ENCODE results near the gene ICA1. TPM values are rescaled to one million over a fixed set of nuclear protein-coding genes. Genes with fewer than 3 reads are reported as not detected.
A peak's percentile ranks its signal among the peaks of the same experiment; 100 is the strongest.

ICA1 gene
- total and polyA plus RNA-seq, 4 donors = 1.4 to 22.7 (median 8.1) TPM

DNA sequence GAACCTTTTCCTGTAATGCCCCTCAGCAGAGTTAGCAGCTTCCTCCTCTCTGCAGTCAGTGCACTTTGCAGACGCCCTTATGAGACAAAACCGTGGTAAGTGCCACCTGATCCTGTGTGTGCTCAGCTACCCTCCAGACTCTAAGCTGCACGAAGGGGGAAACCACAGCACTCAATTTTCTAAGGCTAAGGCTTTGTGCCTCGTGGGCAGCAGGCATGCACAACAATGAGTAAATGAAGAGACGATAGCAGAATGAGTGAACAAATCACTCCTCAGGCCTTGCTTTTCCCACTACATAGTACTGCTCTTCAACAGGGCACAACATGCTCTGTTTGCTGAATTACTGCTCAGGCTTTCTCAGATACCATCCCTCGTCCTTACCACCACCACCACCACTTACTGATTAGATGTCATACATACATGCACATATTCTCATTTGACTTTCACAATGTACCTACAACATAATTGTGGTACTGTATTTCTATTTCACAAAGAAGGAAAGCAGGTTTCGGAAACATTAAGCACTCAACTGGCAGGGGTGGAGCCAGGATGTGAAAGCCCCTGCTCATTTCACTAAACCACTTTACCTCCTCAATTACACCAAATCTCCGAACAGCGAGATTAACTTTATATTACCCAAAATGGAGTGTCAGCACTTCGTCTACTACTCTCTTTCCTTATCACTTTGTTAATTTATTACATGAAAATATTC is 85.4 kb downstream of the ICA1 start:
- DNase-seq (ENCODE audit: low spot score) = no peak
- peak overlapping the region; percentile 10 to 22 for H3K27ac ChIP-seq (ENCODE audit: low read depth in 1 of 2, low read length in 2 of 2)
- H3K9ac ChIP-seq (ENCODE audit: low read depth in 1 of 2, low read length in 2 of 2) = no peak overlapping the region
- H3K4me3 ChIP-seq (ENCODE audit: low read depth in 1 of 3, low read length in 3 of 3) = no peak overlapping the region
- H3K9me3 ChIP-seq (ENCODE audit: control insufficient read depth in 4 of 4, low read length in 3 of 4) = no peaks in the 10 kb centered on the region
- no peaks in the 10 kb centered on the region for H3K27me3 ChIP-seq (ENCODE audit: control insufficient read depth in 4 of 4, insufficient read depth in 4 of 4, low read length in 3 of 4)
- H3K4me1 ChIP-seq (ENCODE audit: control insufficient read depth in 4 of 4, insufficient read depth in 4 of 4, low read length in 3 of 4) = peaks cover 4 to 30% (median 21%) of the 10 kb centered on the region in 4 donors
- H3K36me3 ChIP-seq (ENCODE audit: control insufficient read depth in 4 of 4, insufficient read depth in 3 of 4, low read depth in 1 of 4, low read length in 3 of 4) = no peaks in the 10 kb centered on the region
- TF ChIP-seq, protein P1, sequence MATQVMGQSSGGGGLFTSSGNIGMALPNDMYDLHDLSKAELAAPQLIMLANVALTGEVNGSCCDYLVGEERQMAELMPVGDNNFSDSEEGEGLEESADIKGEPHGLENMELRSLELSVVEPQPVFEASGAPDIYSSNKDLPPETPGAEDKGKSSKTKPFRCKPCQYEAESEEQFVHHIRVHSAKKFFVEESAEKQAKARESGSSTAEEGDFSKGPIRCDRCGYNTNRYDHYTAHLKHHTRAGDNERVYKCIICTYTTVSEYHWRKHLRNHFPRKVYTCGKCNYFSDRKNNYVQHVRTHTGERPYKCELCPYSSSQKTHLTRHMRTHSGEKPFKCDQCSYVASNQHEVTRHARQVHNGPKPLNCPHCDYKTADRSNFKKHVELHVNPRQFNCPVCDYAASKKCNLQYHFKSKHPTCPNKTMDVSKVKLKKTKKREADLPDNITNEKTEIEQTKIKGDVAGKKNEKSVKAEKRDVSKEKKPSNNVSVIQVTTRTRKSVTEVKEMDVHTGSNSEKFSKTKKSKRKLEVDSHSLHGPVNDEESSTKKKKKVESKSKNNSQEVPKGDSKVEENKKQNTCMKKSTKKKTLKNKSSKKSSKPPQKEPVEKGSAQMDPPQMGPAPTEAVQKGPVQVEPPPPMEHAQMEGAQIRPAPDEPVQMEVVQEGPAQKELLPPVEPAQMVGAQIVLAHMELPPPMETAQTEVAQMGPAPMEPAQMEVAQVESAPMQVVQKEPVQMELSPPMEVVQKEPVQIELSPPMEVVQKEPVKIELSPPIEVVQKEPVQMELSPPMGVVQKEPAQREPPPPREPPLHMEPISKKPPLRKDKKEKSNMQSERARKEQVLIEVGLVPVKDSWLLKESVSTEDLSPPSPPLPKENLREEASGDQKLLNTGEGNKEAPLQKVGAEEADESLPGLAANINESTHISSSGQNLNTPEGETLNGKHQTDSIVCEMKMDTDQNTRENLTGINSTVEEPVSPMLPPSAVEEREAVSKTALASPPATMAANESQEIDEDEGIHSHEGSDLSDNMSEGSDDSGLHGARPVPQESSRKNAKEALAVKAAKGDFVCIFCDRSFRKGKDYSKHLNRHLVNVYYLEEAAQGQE (IDR thresholded peaks at IDR 0.05) = no peak
- TF ChIP-seq FOXA1 (IDR thresholded peaks at IDR 0.05) = no peak
- TF ChIP-seq, protein P2, sequence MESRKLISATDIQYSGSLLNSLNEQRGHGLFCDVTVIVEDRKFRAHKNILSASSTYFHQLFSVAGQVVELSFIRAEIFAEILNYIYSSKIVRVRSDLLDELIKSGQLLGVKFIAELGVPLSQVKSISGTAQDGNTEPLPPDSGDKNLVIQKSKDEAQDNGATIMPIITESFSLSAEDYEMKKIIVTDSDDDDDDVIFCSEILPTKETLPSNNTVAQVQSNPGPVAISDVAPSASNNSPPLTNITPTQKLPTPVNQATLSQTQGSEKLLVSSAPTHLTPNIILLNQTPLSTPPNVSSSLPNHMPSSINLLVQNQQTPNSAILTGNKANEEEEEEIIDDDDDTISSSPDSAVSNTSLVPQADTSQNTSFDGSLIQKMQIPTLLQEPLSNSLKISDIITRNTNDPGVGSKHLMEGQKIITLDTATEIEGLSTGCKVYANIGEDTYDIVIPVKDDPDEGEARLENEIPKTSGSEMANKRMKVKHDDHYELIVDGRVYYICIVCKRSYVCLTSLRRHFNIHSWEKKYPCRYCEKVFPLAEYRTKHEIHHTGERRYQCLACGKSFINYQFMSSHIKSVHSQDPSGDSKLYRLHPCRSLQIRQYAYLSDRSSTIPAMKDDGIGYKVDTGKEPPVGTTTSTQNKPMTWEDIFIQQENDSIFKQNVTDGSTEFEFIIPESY (IDR thresholded peaks at IDR 0.05) = no peak
- TF ChIP-seq ATF3 (IDR thresholded peaks at IDR 0.05) = no peak
- 65% methylated on average over 10 of the region's 10 CpGs for WGBS

DNA sequence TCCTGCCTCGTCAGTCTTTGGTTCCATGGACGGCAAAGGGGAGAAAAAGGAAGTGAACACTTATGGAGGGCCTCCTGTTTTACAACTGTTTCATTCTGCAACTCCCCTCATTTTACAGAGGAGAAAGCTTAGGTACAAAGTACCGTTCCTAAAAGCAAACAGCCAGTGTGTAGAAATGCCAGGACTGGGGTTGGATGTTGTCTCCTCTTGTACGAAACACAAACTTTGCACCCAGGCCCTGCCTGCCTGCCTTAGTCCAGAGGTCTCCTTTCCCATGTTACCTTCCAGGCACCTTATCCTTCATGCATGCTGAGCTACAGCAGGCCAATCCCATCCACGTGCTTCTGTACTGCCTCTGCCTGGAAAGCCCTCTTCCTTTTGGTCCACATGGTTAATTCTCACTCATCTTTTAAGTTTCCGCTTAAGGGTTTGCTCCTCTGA is 86.0 kb downstream of the ICA1 start:
- Histone ChIP-seq H3K36me3 (ENCODE audit: control insufficient read depth in 4 of 4, insufficient read depth in 3 of 4, low read depth in 1 of 4, low read length in 3 of 4) (no peaks in the 10 kb centered on the region), H3K27ac (ENCODE audit: low read depth in 1 of 2, low read length in 2 of 2) (peak overlapping the region; percentile 10 to 22), H3K9ac (ENCODE audit: low read depth in 1 of 2, low read length in 2 of 2) (no peak overlapping the region), H3K9me3 (ENCODE audit: control insufficient read depth in 4 of 4, low read length in 3 of 4) (no peaks in the 10 kb centered on the region), H3K4me1 (ENCODE audit: control insufficient read depth in 4 of 4, insufficient read depth in 4 of 4, low read length in 3 of 4) (peaks cover 4 to 30% (median 21%) of the 10 kb centered on the region in 4 donors), H3K4me3 (ENCODE audit: low read depth in 1 of 3, low read length in 3 of 3) (no peak overlapping the region), H3K27me3 (ENCODE audit: control insufficient read depth in 4 of 4, insufficient read depth in 4 of 4, low read length in 3 of 4) (no peaks in the 10 kb centered on the region)
- WGBS = 41% methylated on average over 6 of the region's 6 CpGs
- DNase-seq (ENCODE audit: low spot score) = peak; percentile 40
- no peak for TF ChIP-seq NR2F2 (IDR thresholded peaks at IDR 0.05)
- TF ChIP-seq, protein P2 (IDR thresholded peaks at IDR 0.05) = peak; percentile 45
- TF ChIP-seq, protein P1 (IDR thresholded peaks at IDR 0.05) = peak; percentile 69
- TF ChIP-seq GABPA (IDR thresholded peaks at IDR 0.05 in 1 of 2, conservative IDR thresholded peaks at IDR 0.05 in 1 of 2) = no peak
- peak; percentile 57 to 72 for TF ChIP-seq RAD21 (IDR thresholded peaks at IDR 0.05)
- TF ChIP-seq RXRA (IDR thresholded peaks at IDR 0.05) = peak; percentile 86 to 87
- TF ChIP-seq ATF3 (IDR thresholded peaks at IDR 0.05) = no peak
- TF ChIP-seq FOXA1 (IDR thresholded peaks at IDR 0.05) = peak; percentile 79
- TF ChIP-seq SP1 (IDR thresholded peaks at IDR 0.05) = peak; percentile 99
- TF ChIP-seq MAX (IDR thresholded peaks at IDR 0.05) = peak; percentile 73
- TF ChIP-seq JUND (IDR thresholded peaks at IDR 0.05) = peak; percentile 53 to 68
- peak; percentile 99 to 100 for TF ChIP-seq HNF4A (conservative IDR thresholded peaks at IDR 0.05)
- TF ChIP-seq YY1 (IDR thresholded peaks at IDR 0.05) = peak; percentile 78
- peak; percentile 77 for TF ChIP-seq FOXA2 (IDR thresholded peaks at IDR 0.05)
- peak; percentile 99 for TF ChIP-seq HNF4G (IDR thresholded peaks at IDR 0.05)
- TF ChIP-seq CTCF (IDR thresholded peaks at IDR 0.05; ENCODE audit: low read depth, low read length, missing input control) = no peak
